Ishikawa (cell line): Measurements from ENCODE around the gene PLCL2.

Experiments used
- CEBPB ChIP-seq: IDR thresholded peaks from 2 replicates; pipeline ENCODE4 v1.6.1; 2012
- CREB1 ChIP-seq: IDR thresholded peaks from 2 replicates; pipeline ENCODE4 v1.6.1; 2012; ENCODE audit warnings: low read depth
- EGR1 ChIP-seq: IDR thresholded peaks from 2 replicates; pipeline ENCODE4 v1.6.1; 2012
- EP300 ChIP-seq: IDR thresholded peaks from 2 replicates; pipeline ENCODE4 v1.6.1; 2012; ENCODE audit warnings: borderline replicate concordance
- FOXM1 ChIP-seq: IDR thresholded peaks from 2 replicates; pipeline ENCODE4 v1.6.1; 2012; ENCODE audit warnings: low read depth, borderline replicate concordance
- MAX ChIP-seq: IDR thresholded peaks from 2 replicates; pipeline ENCODE4 v1.6.1; 2012
- NFIC ChIP-seq: IDR thresholded peaks from 2 replicates; pipeline ENCODE4 v1.6.1; 2012
- RAD21 ChIP-seq: IDR thresholded peaks from 2 replicates; pipeline ENCODE4 v1.6.1; 2012; ENCODE audit warnings: low read depth
- REST ChIP-seq: IDR thresholded peaks from 2 replicates; pipeline ENCODE4 v1.6.1; 2012; ENCODE audit warnings: low read depth, mild to moderate bottlenecking
- TAF1 ChIP-seq: IDR thresholded peaks from 2 replicates; pipeline ENCODE4 v1.6.1; 2012; ENCODE audit warnings: low read depth, mild to moderate bottlenecking
- TCF12 ChIP-seq: IDR thresholded peaks from 2 replicates; pipeline ENCODE4 v1.6.1; 2012; ENCODE audit warnings: low read depth
- TEAD4 ChIP-seq: IDR thresholded peaks from 2 replicates; pipeline ENCODE4 v1.6.1; 2012
- USF1 ChIP-seq: IDR thresholded peaks from 2 replicates; pipeline ENCODE4 v1.6.1; 2012
- YY1 ChIP-seq: IDR thresholded peaks from 2 replicates; pipeline ENCODE4 v1.6.1; 2012; ENCODE audit warnings: low read depth
- ZBTB7A ChIP-seq: IDR thresholded peaks from 2 replicates; pipeline ENCODE4 v1.6.1; 2012; ENCODE audit warnings: low read depth

The PLCL2 gene

GRCh38 chr3:16840101-16840424 lies 44.7 kb upstream of the PLCL2 start:
- TF ChIP-seq RAD21, result no peak
- no peak for TF ChIP-seq EP300
- no peak for TF ChIP-seq CREB1
- TF ChIP-seq TEAD4, result no peak
- TF ChIP-seq ZBTB7A, result no peak
- no peak for TF ChIP-seq FOXM1
- TF ChIP-seq CEBPB, result no peak
- TF ChIP-seq EGR1, result no peak
- no peak for TF ChIP-seq NFIC
- TF ChIP-seq TAF1, result no peak

GRCh38 chr3:16841041-16841753 lies 43.6 kb upstream of the PLCL2 start:
- no peak for TF ChIP-seq FOXM1
- no peak for TF ChIP-seq TCF12
- TF ChIP-seq REST, result no peak

- TF ChIP-seq USF1 (no peak), RAD21 (no peak), CEBPB (no peak), NFIC (no peak), ZBTB7A (no peak), TAF1 (no peak), YY1 (no peak)
These were observed 42.9 kb upstream of the PLCL2 start for GRCh38 chr3:16841904-16842271.

GRCh38 chr3:16842272-16843270 lies 42.2 kb upstream of the PLCL2 start:
- TF ChIP-seq TEAD4, result no peak
- no peak for TF ChIP-seq MAX
- TF ChIP-seq CEBPB, result no peak
- no peak for TF ChIP-seq USF1
- TF ChIP-seq CREB1, result no peak

- no peak for TF ChIP-seq CREB1
- no peak for TF ChIP-seq REST
- no peak for TF ChIP-seq CEBPB
- TF ChIP-seq NFIC, result no peak
- no peak for TF ChIP-seq RAD21
- TF ChIP-seq MAX, result no peak
- TF ChIP-seq EP300, result no peak
- TF ChIP-seq TEAD4, result no peak
- TF ChIP-seq TCF12, result no peak
- TF ChIP-seq ZBTB7A, result no peak
- TF ChIP-seq USF1, result no peak
- no peak for TF ChIP-seq EGR1
- TF ChIP-seq FOXM1, result no peak
- no peak for TF ChIP-seq TAF1
- no peak for TF ChIP-seq YY1
These were observed 40.5 kb upstream of the PLCL2 start for GRCh38 chr3:16844222-16844621.

GRCh38 chr3:16844791-16845190 lies 40.0 kb upstream of the PLCL2 start:
- TF ChIP-seq USF1 (no peak), MAX (no peak)
